Measurements from ENCODE around the gene POLD1. TPM values are rescaled to one million over a fixed set of nuclear protein-coding genes. Genes with fewer than 3 reads are reported as not detected.

Gene POLD1
- total RNA-seq, 4 donors from 2014 or later, result 10.0 to 17.2 (median 11.7) TPM

DNA sequence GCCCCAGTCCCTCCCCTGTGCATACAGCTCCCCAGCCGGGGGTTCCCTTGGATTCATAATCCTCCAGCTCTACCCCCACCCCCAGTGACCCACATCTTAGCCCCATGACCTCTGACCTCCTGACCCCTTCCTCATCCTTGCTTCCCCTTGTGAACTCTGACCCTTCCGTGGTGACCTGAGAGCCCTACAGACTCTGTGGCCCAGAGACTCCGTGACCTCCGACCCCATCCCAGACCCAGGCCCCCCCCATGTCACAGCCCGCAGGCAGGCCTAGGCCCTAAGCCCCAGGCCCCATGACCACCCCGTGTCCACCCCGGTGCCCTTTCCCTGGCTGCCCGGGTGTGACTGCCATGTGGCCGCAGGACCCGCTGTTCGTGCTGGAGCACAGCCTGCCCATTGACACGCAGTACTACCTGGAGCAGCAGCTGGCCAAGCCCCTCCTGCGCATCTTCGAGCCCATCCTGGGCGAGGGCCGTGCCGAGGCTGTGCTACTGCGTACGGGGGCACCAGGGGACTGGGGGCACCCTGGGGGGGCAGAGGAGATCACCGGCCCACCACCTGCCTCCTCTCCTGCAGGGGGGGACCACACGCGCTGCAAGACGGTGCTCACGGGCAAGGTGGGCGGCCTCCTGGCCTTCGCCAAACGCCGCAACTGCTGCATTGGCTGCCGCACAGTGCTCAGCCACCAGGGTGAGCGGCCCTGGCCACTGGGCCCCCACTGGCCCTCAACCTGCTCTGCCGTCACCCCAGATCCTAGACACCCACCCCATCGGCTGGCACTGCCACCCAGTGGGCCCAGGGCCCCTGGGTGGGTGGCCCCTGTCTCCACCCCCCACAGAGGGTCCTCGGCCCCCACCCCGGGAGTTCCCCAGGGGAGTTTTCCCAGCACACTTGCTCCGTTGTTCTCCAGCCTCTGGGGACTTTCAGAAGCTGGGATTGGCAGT lies 32.2 kb downstream of the POLD1 start:
- TF ChIP-seq, protein P1, sequence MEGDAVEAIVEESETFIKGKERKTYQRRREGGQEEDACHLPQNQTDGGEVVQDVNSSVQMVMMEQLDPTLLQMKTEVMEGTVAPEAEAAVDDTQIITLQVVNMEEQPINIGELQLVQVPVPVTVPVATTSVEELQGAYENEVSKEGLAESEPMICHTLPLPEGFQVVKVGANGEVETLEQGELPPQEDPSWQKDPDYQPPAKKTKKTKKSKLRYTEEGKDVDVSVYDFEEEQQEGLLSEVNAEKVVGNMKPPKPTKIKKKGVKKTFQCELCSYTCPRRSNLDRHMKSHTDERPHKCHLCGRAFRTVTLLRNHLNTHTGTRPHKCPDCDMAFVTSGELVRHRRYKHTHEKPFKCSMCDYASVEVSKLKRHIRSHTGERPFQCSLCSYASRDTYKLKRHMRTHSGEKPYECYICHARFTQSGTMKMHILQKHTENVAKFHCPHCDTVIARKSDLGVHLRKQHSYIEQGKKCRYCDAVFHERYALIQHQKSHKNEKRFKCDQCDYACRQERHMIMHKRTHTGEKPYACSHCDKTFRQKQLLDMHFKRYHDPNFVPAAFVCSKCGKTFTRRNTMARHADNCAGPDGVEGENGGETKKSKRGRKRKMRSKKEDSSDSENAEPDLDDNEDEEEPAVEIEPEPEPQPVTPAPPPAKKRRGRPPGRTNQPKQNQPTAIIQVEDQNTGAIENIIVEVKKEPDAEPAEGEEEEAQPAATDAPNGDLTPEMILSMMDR (IDR thresholded peaks at IDR 0.05), result no peak
- ATAC-seq (ENCODE audit: low FRiP score) (no peak), DNase-seq (ENCODE audit: low spot score) (no peak)

DNA sequence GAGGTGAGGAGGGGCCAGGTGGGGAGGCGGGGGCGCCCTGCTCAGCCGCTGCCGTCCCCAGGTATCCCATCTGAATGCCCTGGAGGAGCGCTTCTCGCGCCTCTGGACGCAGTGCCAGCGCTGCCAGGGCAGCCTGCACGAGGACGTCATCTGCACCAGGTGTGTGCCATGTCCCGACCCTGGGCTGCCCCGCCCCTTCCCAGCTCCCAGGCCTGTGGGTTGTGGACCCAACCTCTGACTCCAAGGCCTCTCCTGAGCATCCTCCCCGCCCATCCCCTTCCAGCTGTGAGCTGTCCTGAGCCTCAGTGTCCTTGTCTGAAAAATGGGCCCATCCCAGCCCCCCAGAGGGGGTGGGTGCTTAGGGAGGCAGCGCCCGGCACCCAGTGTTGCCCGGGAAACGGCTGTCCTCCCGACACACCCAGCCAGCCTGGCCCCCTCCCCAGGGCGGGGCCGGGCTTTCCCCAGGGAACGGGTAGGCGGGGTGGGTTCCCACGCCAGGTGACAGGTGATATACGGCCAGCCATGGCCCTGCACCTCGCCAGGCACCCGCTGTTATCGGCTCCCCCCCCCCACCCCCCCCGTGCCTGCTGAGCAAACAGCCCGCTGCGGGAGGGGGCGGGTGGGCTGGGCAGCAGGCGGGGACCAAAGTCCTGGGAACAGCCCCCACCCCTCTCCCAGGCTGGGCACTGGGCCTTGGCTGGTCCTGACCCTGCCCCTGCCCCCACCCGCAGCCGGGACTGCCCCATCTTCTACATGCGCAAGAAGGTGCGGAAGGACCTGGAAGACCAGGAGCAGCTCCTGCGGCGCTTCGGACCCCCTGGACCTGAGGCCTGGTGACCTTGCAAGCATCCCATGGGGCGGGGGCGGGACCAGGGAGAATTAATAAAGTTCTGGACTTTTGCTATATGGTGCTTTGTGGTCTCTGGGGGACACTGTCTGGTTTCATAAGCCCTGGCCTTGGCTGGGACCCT lies 33.2 kb downstream of the POLD1 start:
- TF ChIP-seq, protein P1 (IDR thresholded peaks at IDR 0.05), result no peak
- DNase-seq (ENCODE audit: low spot score), result no peak
- no peak for ATAC-seq (ENCODE audit: low FRiP score)

DNA sequence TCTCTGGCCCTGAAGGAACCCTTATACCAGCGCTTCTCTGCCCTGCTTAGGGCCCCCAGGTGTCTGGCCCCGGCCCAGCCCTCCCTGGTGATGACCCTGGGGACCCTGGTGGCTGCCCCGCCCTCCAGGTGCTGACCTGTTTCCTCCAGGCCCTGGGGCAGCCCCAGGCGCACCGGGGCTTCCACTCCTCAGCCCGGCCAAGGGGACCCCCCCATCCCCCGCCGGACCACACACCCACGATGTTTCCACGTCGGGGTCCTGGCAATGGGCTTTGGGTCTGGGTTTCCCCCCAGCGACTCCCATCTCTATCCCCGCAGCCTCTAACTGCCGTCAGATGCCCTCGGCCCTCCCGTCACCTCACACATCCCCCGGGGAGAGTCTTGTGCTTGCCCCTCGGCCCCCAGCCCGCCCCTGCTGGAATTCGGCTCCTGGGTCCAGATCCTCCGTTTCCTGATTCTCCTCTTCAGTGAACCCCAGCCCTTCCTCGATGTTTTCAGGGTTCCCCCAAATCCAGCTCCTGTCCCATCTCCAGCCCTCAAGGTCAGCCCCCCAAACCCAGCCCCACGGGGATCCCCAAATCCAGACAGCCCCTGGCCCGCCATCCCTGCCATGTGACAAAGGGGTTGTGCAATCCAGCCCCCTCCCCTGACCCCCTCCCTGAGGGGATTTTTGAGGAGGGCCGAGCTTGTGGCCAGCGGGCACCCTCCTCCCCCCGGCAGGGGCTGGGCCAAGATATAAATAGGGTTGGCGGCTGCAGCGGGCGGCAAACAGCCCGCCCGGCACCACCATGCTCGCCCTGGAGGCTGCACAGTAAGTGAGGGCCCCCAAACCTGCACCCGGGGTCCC lies 34.3 kb downstream of the POLD1 start, which contains the start of gene SPIB:
SPIB (plus strand) TSS at position 763 of the 846 bp plus-strand sequence; CDS start at position 788, 25 bp downstream.
- DNase-seq (ENCODE audit: low spot score), result no peak
- TF ChIP-seq, protein P1 (IDR thresholded peaks at IDR 0.05), result no peak
- no peak for ATAC-seq (ENCODE audit: low FRiP score)

DNA sequence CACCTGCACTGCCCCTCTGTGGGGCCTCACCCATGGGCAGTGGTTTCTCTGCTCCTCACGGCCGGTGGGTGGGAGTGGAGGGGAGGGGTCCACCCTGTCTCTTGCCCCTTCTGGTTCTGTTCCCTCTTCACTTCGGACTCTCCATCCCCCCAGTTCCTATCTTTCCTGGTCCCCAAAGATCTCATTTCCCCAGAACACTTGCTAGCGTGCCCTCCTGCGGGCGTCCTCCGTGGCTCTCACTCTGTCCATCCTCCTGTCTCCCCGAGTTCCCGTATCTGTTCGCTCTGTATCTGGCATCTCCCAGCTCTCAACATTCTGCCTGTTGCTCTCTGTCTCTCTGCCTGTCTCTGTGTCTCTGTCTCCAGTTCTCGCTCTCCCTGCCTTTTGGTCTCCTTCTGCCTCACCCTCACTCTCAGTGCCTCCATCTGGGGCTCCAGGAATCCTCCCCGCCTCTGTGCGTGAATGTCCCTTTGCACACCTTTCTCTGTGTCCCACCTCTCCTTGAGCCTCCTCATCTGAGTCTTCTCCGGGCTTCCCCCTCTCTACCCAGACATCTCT lies 35.0 kb downstream of the POLD1 start:
- no peak for DNase-seq (ENCODE audit: low spot score)
- no peak for ATAC-seq (ENCODE audit: low FRiP score)
- TF ChIP-seq, protein P1 (IDR thresholded peaks at IDR 0.05), result no peak

DNA sequence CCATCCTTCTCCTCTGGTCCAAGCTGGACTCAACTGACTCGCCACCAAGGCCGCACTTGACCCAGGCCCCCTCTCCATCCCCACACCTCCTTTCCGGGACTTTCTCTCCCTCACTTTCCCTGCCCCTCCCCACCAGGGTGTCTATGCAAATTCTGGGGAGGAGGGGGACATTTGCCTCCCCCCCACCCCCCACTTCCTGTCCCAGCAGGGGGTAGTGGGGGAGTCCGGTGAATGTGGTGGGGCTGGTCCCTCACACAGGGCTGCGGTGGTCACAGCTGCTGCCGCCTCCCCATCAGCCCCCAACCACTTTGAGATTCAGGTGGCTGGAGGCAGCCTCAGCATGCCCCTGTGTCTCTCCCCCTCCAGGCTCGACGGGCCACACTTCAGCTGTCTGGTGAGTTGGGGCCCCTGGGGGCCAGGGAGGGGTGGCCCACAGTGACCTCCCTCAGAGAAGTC lies 35.5 kb downstream of the POLD1 start:
- ATAC-seq (ENCODE audit: low FRiP score), result no peak
- DNase-seq (ENCODE audit: low spot score), result no peak
- TF ChIP-seq, protein P1 (IDR thresholded peaks at IDR 0.05), result no peak

DNA sequence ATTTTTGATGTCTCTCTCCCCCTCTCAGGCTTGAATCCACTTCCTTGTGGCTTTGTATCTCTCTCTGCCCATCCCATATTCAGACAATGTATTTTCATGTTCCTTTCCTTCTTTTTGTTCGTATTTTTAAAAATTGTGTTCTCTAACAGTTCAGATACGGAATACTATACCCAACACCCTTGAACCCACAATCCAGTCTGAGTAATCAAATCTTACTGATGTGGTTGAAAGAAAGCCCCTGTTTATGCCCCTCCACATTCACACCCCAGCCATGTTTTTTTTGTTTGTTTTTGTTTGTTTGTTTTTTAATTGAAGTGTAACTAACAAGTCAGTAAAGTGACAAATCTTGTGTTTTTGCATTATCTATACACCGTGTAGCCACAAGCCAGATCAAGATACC lies 36.0 kb downstream of the POLD1 start:
- TF ChIP-seq, protein P1 (IDR thresholded peaks at IDR 0.05), result no peak
- DNase-seq (ENCODE audit: low spot score), result no peak
- no peak for ATAC-seq (ENCODE audit: low FRiP score)

Measured in omental fat pad (tissue), 4 donors.